Liver (tissue), 9 donors: ENCODE measurements around the gene GPR146. TPM values are rescaled to one million over a fixed set of nuclear protein-coding genes. Genes with fewer than 3 reads are reported as not detected.
A peak's percentile ranks its signal among the peaks of the same experiment; 100 is the strongest.

Experiments
- DNase-seq: peaks from one replicate; pipeline ENCODE4 v3.0.0-alpha.2; 2017; ENCODE audit warnings: low spot score
- H3K27ac ChIP-seq, 2 donors: one replicate each; pipeline ENCODE4 v1.7.0; 2013; ENCODE audit warnings: inconsistent platforms in 2 of 2, low read length in 2 of 2, control low read depth in 1 of 2, low read depth in 1 of 2, mild to moderate bottlenecking in 1 of 2
- H3K27me3 ChIP-seq, 4 donors: one replicate each; pipeline versions ENCODE4 v1.6.1 to v1.7.0; 2013; ENCODE audit warnings: low read length in 3 of 4, inconsistent platforms in 1 of 4, mild to moderate bottlenecking in 1 of 4, moderate library complexity in 1 of 4; ENCODE audit not compliant: control insufficient read depth in 4 of 4, insufficient read depth in 4 of 4
- H3K36me3 ChIP-seq, 4 donors: one replicate each; pipeline versions ENCODE4 v1.6.1 to v1.7.0; 2013; ENCODE audit warnings: low read length in 3 of 4, mild to moderate bottlenecking in 3 of 4, low read depth in 1 of 4, moderate library complexity in 1 of 4; ENCODE audit not compliant: control insufficient read depth in 4 of 4, insufficient read depth in 3 of 4
- H3K4me1 ChIP-seq, 4 donors: one replicate each; pipeline versions ENCODE4 v1.6.1 to v1.7.0; 2013; ENCODE audit warnings: low read length in 3 of 4, mild to moderate bottlenecking in 3 of 4, moderate library complexity in 1 of 4; ENCODE audit not compliant: control insufficient read depth in 4 of 4, insufficient read depth in 4 of 4
- H3K4me3 ChIP-seq, 3 donors: one replicate each; pipeline versions ENCODE4 v1.6.1 to v1.7.0; 2013; ENCODE audit warnings: low read length in 3 of 3, control low read depth in 1 of 3, low read depth in 1 of 3, mild to moderate bottlenecking in 1 of 3
- H3K9ac ChIP-seq, 2 donors: one replicate each; pipeline ENCODE4 v1.7.0; 2013; ENCODE audit warnings: low read length in 2 of 2, mild to moderate bottlenecking in 2 of 2, moderate library complexity in 2 of 2, control low read depth in 1 of 2, low read depth in 1 of 2
- H3K9me3 ChIP-seq, 4 donors: one replicate each; pipeline versions ENCODE4 v1.6.1 to v1.7.0; 2013; ENCODE audit warnings: low read length in 3 of 4; ENCODE audit not compliant: control insufficient read depth in 4 of 4
- EGR1 ChIP-seq, 2 donors: IDR thresholded peaks; 2 replicates each; pipeline ENCODE4 v1.6.1; 2016 to 2018; ENCODE audit warnings: antibody characterized with exemption in 2 of 2, low read depth in 2 of 2
- FOXA2 ChIP-seq: IDR thresholded peaks from 2 replicates; pipeline ENCODE4 v1.6.1; 2016; ENCODE audit warnings: antibody characterized with exemption
- GABPA ChIP-seq, 2 donors: IDR thresholded peaks in 1 of 2; conservative IDR thresholded peaks in 1 of 2; 2 replicates each; pipeline ENCODE4 v1.6.1; 2016; ENCODE audit warnings: antibody characterized with exemption in 2 of 2, mild to moderate bottlenecking in 1 of 2, moderate library complexity in 1 of 2
- HNF4A ChIP-seq, 2 donors: conservative IDR thresholded peaks; 2 replicates each; pipeline ENCODE4 v1.6.1; 2016; ENCODE audit warnings: antibody characterized with exemption in 2 of 2, mild to moderate bottlenecking in 2 of 2
- HNF4G ChIP-seq: IDR thresholded peaks from 2 replicates; pipeline ENCODE4 v1.6.1; 2016; ENCODE audit warnings: antibody characterized with exemption
- JUND ChIP-seq, 2 donors: IDR thresholded peaks; 2 replicates each; pipeline ENCODE4 v1.6.1; 2016; ENCODE audit warnings: antibody characterized with exemption in 2 of 2
- NR2F2 ChIP-seq: IDR thresholded peaks from 2 replicates; pipeline ENCODE4 v1.6.1; 2016; ENCODE audit warnings: antibody characterized with exemption
- RAD21 ChIP-seq, 2 donors: IDR thresholded peaks; 2 replicates each; pipeline ENCODE4 v1.6.1; 2016; ENCODE audit warnings: antibody characterized with exemption in 2 of 2, mild to moderate bottlenecking in 2 of 2
- RXRA ChIP-seq, 2 donors: IDR thresholded peaks; 2 replicates each; pipeline ENCODE4 v1.6.1; 2017 to 2018; ENCODE audit warnings: antibody characterized with exemption in 2 of 2, mild to moderate bottlenecking in 1 of 2
- SP1 ChIP-seq: IDR thresholded peaks from 2 replicates; pipeline ENCODE4 v1.6.1; 2018; ENCODE audit warnings: antibody characterized with exemption, mild to moderate bottlenecking
- TAF1 ChIP-seq: conservative IDR thresholded peaks from 2 replicates; pipeline ENCODE4 v1.6.1; 2016; ENCODE audit warnings: antibody characterized with exemption, mild to moderate bottlenecking
- YY1 ChIP-seq: IDR thresholded peaks from 2 replicates; pipeline ENCODE4 v1.6.1; 2016; ENCODE audit warnings: antibody characterized with exemption, mild to moderate bottlenecking
- WGBS: extraction: QIAGEN DNeasy Blood & Tissue Kit; methylation state at CpG from one replicate; pipeline ENCODE4 v1.1.7; 2013; 5-methylcytosine and 5-hydroxymethylcytosine counted together
- polyA plus RNA-seq, 2 donors: library from polyadenylated mRNA; stranded (reverse) in 1 of 2; unstranded in 1 of 2; fragments of 200-250 nt in 1 of 2; fragments of >200 nt in 1 of 2; fragmentation: Nextera tagmentation in 1 of 2; extraction: Ambion mirVana in 1 of 2; gene quantifications; one replicate each; pipeline versions ENCODE4 v1.2.1 to v1.2.3, GENCODE V29; 2013 to 2015
- total RNA-seq, 2 donors: library from RNA; depleted of rRNA; stranded (reverse); fragments of >200 nt; gene quantifications; one replicate each; pipeline ENCODE4 v1.2.3, GENCODE V29; 2014
- TF ChIP-seq, protein P1 (sequence below): IDR thresholded peaks from 2 replicates; pipeline ENCODE4 v1.6.1; 2016; ENCODE audit warnings: antibody characterized with exemption
- TF ChIP-seq, protein P2 (sequence below): IDR thresholded peaks from 2 replicates; pipeline ENCODE4 v1.6.1; 2016; ENCODE audit warnings: antibody characterized with exemption
- TF ChIP-seq, protein P3 (sequence below): fragments of 150-350 bp; IDR thresholded peaks from 2 replicates; pipeline ENCODE4 v1.5.1; 2017; ENCODE audit warnings: improper control_type of control experiment, low read depth, low read length; ENCODE audit not compliant: missing input control
- TF ChIP-seq, protein P4 (sequence below): IDR thresholded peaks from 2 replicates; pipeline ENCODE4 v1.6.1; 2016; ENCODE audit warnings: antibody characterized with exemption, mild to moderate bottlenecking
- donor health status: healthy.
- donor health status: healthy.
- donor health status: healthy.
- donor health status: healthy.
- donor health status: healthy.

The GPR146 gene
- total and polyA plus RNA-seq, 4 donors: 15.5 to 33.5 (median 26.7) TPM

DNA sequence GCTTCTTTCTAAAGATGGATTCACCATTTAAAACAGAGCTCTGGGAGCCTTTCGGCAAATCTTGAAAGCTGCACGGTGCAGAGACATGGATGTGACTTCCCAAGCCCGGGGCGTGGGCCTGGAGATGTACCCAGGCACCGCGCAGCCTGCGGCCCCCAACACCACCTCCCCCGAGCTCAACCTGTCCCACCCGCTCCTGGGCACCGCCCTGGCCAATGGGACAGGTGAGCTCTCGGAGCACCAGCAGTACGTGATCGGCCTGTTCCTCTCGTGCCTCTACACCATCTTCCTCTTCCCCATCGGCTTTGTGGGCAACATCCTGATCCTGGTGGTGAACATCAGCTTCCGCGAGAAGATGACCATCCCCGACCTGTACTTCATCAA, 47.3 kb downstream of the GPR146 start:
- H3K36me3 ChIP-seq: peaks cover 0 to 4% (median 0%) of the 10 kb centered on the region in 4 donors
- no peak overlapping the region for H3K4me3 ChIP-seq
- no peaks in the 10 kb centered on the region for H3K27me3 ChIP-seq
- TF ChIP-seq RXRA (IDR thresholded peaks at IDR 0.05) (no peak), GABPA (IDR thresholded peaks at IDR 0.05 in 1 of 2, conservative IDR thresholded peaks at IDR 0.05 in 1 of 2) (no peak), YY1 (no peak), JUND (IDR thresholded peaks at IDR 0.05) (no peak), SP1 (no peak), HNF4A (conservative IDR thresholded peaks at IDR 0.05) (no peak), TAF1 (no peak), FOXA2 (no peak), NR2F2 (no peak)
- TF ChIP-seq, protein P1, sequence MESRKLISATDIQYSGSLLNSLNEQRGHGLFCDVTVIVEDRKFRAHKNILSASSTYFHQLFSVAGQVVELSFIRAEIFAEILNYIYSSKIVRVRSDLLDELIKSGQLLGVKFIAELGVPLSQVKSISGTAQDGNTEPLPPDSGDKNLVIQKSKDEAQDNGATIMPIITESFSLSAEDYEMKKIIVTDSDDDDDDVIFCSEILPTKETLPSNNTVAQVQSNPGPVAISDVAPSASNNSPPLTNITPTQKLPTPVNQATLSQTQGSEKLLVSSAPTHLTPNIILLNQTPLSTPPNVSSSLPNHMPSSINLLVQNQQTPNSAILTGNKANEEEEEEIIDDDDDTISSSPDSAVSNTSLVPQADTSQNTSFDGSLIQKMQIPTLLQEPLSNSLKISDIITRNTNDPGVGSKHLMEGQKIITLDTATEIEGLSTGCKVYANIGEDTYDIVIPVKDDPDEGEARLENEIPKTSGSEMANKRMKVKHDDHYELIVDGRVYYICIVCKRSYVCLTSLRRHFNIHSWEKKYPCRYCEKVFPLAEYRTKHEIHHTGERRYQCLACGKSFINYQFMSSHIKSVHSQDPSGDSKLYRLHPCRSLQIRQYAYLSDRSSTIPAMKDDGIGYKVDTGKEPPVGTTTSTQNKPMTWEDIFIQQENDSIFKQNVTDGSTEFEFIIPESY: no peak
- TF ChIP-seq, protein P2, sequence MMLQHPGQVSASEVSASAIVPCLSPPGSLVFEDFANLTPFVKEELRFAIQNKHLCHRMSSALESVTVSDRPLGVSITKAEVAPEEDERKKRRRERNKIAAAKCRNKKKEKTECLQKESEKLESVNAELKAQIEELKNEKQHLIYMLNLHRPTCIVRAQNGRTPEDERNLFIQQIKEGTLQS: no peak
- TF ChIP-seq, protein P3, sequence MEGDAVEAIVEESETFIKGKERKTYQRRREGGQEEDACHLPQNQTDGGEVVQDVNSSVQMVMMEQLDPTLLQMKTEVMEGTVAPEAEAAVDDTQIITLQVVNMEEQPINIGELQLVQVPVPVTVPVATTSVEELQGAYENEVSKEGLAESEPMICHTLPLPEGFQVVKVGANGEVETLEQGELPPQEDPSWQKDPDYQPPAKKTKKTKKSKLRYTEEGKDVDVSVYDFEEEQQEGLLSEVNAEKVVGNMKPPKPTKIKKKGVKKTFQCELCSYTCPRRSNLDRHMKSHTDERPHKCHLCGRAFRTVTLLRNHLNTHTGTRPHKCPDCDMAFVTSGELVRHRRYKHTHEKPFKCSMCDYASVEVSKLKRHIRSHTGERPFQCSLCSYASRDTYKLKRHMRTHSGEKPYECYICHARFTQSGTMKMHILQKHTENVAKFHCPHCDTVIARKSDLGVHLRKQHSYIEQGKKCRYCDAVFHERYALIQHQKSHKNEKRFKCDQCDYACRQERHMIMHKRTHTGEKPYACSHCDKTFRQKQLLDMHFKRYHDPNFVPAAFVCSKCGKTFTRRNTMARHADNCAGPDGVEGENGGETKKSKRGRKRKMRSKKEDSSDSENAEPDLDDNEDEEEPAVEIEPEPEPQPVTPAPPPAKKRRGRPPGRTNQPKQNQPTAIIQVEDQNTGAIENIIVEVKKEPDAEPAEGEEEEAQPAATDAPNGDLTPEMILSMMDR: no peak
- TF ChIP-seq, protein P4, sequence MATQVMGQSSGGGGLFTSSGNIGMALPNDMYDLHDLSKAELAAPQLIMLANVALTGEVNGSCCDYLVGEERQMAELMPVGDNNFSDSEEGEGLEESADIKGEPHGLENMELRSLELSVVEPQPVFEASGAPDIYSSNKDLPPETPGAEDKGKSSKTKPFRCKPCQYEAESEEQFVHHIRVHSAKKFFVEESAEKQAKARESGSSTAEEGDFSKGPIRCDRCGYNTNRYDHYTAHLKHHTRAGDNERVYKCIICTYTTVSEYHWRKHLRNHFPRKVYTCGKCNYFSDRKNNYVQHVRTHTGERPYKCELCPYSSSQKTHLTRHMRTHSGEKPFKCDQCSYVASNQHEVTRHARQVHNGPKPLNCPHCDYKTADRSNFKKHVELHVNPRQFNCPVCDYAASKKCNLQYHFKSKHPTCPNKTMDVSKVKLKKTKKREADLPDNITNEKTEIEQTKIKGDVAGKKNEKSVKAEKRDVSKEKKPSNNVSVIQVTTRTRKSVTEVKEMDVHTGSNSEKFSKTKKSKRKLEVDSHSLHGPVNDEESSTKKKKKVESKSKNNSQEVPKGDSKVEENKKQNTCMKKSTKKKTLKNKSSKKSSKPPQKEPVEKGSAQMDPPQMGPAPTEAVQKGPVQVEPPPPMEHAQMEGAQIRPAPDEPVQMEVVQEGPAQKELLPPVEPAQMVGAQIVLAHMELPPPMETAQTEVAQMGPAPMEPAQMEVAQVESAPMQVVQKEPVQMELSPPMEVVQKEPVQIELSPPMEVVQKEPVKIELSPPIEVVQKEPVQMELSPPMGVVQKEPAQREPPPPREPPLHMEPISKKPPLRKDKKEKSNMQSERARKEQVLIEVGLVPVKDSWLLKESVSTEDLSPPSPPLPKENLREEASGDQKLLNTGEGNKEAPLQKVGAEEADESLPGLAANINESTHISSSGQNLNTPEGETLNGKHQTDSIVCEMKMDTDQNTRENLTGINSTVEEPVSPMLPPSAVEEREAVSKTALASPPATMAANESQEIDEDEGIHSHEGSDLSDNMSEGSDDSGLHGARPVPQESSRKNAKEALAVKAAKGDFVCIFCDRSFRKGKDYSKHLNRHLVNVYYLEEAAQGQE: no peak
- H3K9ac ChIP-seq: no peak overlapping the region
- no peak for DNase-seq
- no peak overlapping the region for H3K27ac ChIP-seq
- no peaks in the 10 kb centered on the region for H3K9me3 ChIP-seq
- WGBS: 97% methylated on average over 18 of the region's 18 CpGs
- H3K4me1 ChIP-seq: peaks cover 11 to 70% (median 46%) of the 10 kb centered on the region in 4 donors

DNA sequence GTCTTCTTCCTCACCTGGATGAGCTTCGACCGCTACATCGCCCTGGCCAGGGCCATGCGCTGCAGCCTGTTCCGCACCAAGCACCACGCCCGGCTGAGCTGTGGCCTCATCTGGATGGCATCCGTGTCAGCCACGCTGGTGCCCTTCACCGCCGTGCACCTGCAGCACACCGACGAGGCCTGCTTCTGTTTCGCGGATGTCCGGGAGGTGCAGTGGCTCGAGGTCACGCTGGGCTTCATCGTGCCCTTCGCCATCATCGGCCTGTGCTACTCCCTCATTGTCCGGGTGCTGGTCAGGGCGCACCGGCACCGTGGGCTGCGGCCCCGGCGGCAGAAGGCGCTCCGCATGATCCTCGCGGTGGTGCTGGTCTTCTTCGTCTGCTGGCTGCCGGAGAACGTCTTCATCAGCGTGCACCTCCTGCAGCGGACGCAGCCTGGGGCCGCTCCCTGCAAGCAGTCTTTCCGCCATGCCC, 47.9 kb downstream of the GPR146 start:
- WGBS: 95% methylated on average over 40 of the region's 40 CpGs
- Histone ChIP-seq H3K9ac (no peak overlapping the region), H3K27ac (peak overlapping the region; percentile 83 to 91), H3K4me3 (no peak overlapping the region), H3K9me3 (no peaks in the 10 kb centered on the region), H3K4me1 (peaks cover 11 to 70% (median 45%) of the 10 kb centered on the region in 4 donors), H3K27me3 (no peaks in the 10 kb centered on the region), H3K36me3 (peaks cover 0 to 4% (median 0%) of the 10 kb centered on the region in 4 donors)
- TF ChIP-seq HNF4A (conservative IDR thresholded peaks at IDR 0.05) (no peak), RXRA (IDR thresholded peaks at IDR 0.05) (no peak), RAD21 (IDR thresholded peaks at IDR 0.05) (no peak), SP1 (no peak), GABPA (IDR thresholded peaks at IDR 0.05 in 1 of 2, conservative IDR thresholded peaks at IDR 0.05 in 1 of 2) (no peak), EGR1 (IDR thresholded peaks at IDR 0.05; ENCODE audit: low read depth in 2 of 2) (no peak), NR2F2 (no peak), FOXA2 (no peak), JUND (IDR thresholded peaks at IDR 0.05) (no peak), HNF4G (no peak)
- TF ChIP-seq, protein P4: no peak
- TF ChIP-seq, protein P3: no peak
- TF ChIP-seq, protein P2: no peak
- no peak for DNase-seq
